Measurements from ENCODE around the gene AVPR2. TPM values are rescaled to one million over a fixed set of nuclear protein-coding genes. Genes with fewer than 3 reads are reported as not detected.

AVPR2 gene
- polyA plus RNA-seq, 1 donor from 2014 or later, result not detected

DNA sequence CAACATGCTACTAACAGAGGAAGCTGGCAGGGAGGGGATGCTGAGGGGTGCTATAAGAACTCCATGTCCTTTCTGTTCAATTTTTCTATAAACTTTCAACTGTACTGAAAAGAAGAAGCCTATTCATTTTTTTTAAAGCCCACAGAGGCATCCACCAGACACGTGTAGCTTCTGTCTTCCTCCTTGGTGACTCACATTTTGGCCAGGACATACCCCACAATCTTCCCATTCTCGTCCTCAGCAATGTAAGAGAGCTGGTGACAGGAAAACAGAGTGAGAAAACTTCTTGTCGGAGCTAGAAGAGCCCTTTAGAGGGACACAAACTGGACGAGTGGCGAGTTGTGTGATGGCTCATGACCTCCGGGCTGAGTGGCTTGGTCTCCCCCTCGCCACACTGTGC, 29.3 kb downstream of the AVPR2 start:
- H3K79me2 ChIP-seq (replicated peaks; ENCODE audit: insufficient read depth, low read length), result no peaks in the 10 kb centered on the region
- H2AFZ ChIP-seq (ENCODE audit: low read depth, low read length), result no peak overlapping the region
- H3K36me3 ChIP-seq (ENCODE audit: insufficient read depth, low read length), result no peaks in the 10 kb centered on the region
- peak overlapping the region; percentile 73 for H3K4me3 ChIP-seq (ENCODE audit: low read length)
- H3K27ac ChIP-seq (ENCODE audit: low read length), result no peak overlapping the region
- no peaks in the 10 kb centered on the region for H3K27me3 ChIP-seq (ENCODE audit: insufficient read depth, low read depth, low read length)
- no peaks in the 10 kb centered on the region for H3F3A ChIP-seq (ENCODE audit: insufficient read depth, low read length, poor library complexity, severe bottlenecking)
- no peak overlapping the region for H3K4me2 ChIP-seq (ENCODE audit: low read length)
- TF ChIP-seq CTCF (IDR thresholded peaks at IDR 0.05; ENCODE audit: poor library complexity, severe bottlenecking) (no peak), MXI1 (conservative IDR thresholded peaks at IDR 0.05; ENCODE audit: poor library complexity, severe bottlenecking) (no peak), TAF1 (IDR thresholded peaks at IDR 0.05; ENCODE audit: low read depth) (no peak), POLR2AphosphoS5 (IDR thresholded peaks at IDR 0.05) (no peak), EZH2 (IDR thresholded peaks at IDR 0.05; ENCODE audit: borderline replicate concordance, insufficient read depth, low read length, poor library complexity, severe bottlenecking) (no peak), EP300 (conservative IDR thresholded peaks at IDR 0.05; ENCODE audit: poor library complexity, severe bottlenecking) (no peak), REST (IDR thresholded peaks at IDR 0.05; ENCODE audit: borderline replicate concordance) (no peak)
- peak overlapping the region; percentile 70 for H3K9ac ChIP-seq (ENCODE audit: low read length)
- no peaks in the 10 kb centered on the region for H4K20me1 ChIP-seq (ENCODE audit: insufficient read depth)
- H3K9me3 ChIP-seq (ENCODE audit: low read length), result no peaks in the 10 kb centered on the region
- no peaks in the 10 kb centered on the region for H3K9me2 ChIP-seq (ENCODE audit: insufficient read depth, low read length)

GRCh38 chrX:153934148-153934761, 29.8 kb downstream of the AVPR2 start:
- Histone ChIP-seq H2AFZ (ENCODE audit: low read depth, low read length) (no peak overlapping the region), H3F3A (ENCODE audit: insufficient read depth, low read length, poor library complexity, severe bottlenecking) (no peaks in the 10 kb centered on the region), H3K79me2 (replicated peaks; ENCODE audit: insufficient read depth, low read length) (no peaks in the 10 kb centered on the region), H3K4me3 (ENCODE audit: low read length) (peak overlapping the region; percentile 73), H3K36me3 (ENCODE audit: insufficient read depth, low read length) (no peaks in the 10 kb centered on the region), H3K9ac (ENCODE audit: low read length) (peak overlapping the region; percentile 70), H3K27me3 (ENCODE audit: insufficient read depth, low read depth, low read length) (no peaks in the 10 kb centered on the region), H3K27ac (ENCODE audit: low read length) (peak overlapping the region; percentile 37), H3K9me3 (ENCODE audit: low read length) (no peaks in the 10 kb centered on the region), H4K20me1 (ENCODE audit: insufficient read depth) (no peaks in the 10 kb centered on the region), H3K9me2 (ENCODE audit: insufficient read depth, low read length) (no peaks in the 10 kb centered on the region), H3K4me2 (ENCODE audit: low read length) (peak overlapping the region; percentile 48)
- TF ChIP-seq RAD21 (conservative IDR thresholded peaks at IDR 0.05) (peak; percentile 15), CTCF (IDR thresholded peaks at IDR 0.05; ENCODE audit: poor library complexity, severe bottlenecking) (no peak)

All from neural cell (in vitro differentiated cells).